GM19023 (cell line): ENCODE measurements around the gene MEST.
"Not testable (repeated sequence)": the region's sequence is repeated elsewhere in the genome, so short reads cannot be mapped to it uniquely, and the experiment has no call there.

Source experiments
- ATAC-seq: cut with Tn5 transposase; IDR thresholded peaks from one replicate; pipeline ENCODE4 v1.9.1; 2021; ENCODE audit warnings: mild to moderate bottlenecking, moderate library complexity; ENCODE audit not compliant: unreplicated experiment

MEST gene

GRCh38 chr7:130521258-130521951 lies 29.5 kb downstream of the MEST start:
- ATAC-seq: no peak

GRCh38 chr7:130523519-130524125 lies 31.7 kb downstream of the MEST start:
- not testable (repeated sequence) for ATAC-seq

GRCh38 chr7:130524628-130525027 lies 32.7 kb downstream of the MEST start:
- no peak for ATAC-seq

- not testable (repeated sequence) for ATAC-seq
These were observed 36.0 kb downstream of the MEST start for GRCh38 chr7:130527752-130528355.

GRCh38 chr7:130529417-130529816 lies 37.5 kb downstream of the MEST start:
- ATAC-seq: no peak

GRCh38 chr7:130537894-130538293 lies 46.0 kb downstream of the MEST start:
- not testable (repeated sequence) for ATAC-seq

- not testable (repeated sequence) for ATAC-seq
These were observed 49.4 kb downstream of the MEST start for GRCh38 chr7:130541287-130541686.

- ATAC-seq: not testable (repeated sequence)
These were observed 50.4 kb downstream of the MEST start for GRCh38 chr7:130542297-130542696.

- ATAC-seq: no peak
These were observed 51.7 kb downstream of the MEST start for GRCh38 chr7:130543487-130544010.

- ATAC-seq: no peak
These were observed 52.5 kb downstream of the MEST start for GRCh38 chr7:130544356-130544755.

GRCh38 chr7:130553398-130554029 lies 61.6 kb downstream of the MEST start:
- ATAC-seq: no peak

- ATAC-seq: no peak
These were observed 62.6 kb downstream of the MEST start for GRCh38 chr7:130554481-130554880.
